NCI-H1105 (cell line): Measurements from ENCODE around the gene TMEM223.
"Not testable (repeated sequence)": the region's sequence is repeated elsewhere in the genome, so short reads cannot be mapped to it uniquely, and the experiment has no call there.

Experiments used
- DNase-seq: peaks from one replicate; lab custom pipeline; 2025; lab: John Stamatoyannopoulos, UW

TMEM223 gene

DNA sequence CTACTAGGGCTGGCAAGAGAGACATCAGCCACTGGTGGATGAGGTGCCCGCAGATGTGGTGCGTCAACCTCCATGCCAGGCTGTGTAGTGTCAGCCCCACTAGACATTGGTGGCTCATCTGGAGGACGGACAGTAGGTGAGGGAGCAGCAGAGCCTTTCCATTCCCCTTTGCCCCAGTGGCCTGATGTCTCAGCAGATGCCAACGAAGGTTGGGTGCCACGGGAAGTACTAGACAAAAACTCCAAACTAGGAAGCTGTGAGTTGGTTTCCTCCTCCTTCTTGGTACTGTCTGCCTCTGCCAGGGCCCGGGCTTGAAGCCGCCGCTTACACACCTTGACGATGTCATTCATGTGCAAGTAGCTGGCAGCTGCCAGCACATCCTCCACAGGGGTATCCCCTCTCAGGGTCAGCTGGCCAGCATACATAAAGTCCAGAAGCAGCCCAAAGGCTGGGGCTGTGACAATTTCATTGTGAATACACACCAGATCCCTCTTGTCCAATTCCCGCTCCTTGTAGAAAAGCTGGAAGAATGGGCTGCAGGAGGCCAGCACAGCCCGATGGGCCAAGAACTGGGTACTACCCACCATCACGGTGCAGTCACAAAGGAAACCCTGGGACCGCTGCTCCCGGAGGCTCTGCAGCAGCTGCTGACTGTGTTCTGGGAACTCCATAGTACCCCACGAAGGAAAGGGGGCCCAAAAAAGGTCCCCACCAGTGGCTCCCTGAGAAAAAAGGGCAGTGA is 38.6 kb downstream of the TMEM223 start:
- no peak for DNase-seq

DNA sequence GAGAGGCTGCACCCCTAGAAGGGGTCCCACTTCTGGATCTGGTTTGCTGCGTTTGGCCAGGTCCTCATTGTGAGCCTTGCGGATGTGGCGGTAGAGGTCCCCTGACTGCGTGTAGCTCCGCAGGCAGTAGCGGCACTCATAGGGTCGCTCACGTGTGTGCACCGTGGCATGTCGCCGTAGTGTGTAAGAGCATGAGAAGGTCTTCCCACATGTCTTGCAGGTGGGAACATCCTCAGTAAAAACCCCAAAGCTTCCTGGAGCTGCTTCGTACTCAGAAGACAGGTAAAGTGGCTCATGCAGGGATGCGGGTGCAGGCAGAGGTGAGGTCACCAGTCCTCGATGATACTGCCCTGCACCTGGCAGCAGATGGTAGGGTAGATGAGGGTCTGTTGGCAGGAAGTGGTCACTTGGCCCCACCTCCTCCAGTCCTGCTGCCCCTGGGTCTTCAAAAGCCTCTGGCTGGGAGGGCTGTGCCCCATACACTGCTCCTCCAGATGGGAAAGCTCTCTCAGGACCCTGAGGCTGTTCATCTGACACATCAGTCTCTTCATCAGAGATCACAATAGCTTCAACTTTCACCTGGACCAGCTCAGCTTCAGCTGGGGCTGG is 39.5 kb downstream of the TMEM223 start:
- DNase-seq: no peak

DNA sequence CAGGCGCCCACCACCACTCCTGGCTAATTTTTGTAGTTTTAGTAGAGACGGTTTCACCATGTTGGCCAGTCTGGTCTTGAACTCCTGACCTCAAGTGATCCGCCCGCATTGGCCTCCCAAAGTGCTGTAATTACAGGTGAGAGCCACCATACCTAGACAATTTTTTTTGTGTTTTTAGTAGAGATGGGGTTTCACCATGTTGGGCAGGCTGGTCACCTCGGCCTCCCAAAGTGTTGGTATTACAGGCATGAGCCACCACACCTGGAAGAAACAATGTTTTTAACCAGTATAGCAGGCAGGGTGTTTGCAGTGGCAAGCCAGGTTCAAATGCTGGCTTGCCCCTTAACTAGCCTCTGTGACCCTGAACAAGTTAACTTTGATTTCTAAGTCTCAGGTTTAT is 41.9 kb downstream of the TMEM223 start:
- DNase-seq: not testable (repeated sequence)

GRCh38 chr11:62747475-62748160 is 44.2 kb downstream of the TMEM223 start:
- DNase-seq: no peak
